Adrenal gland (tissue), 12 donors: ENCODE results near the gene MBNL3. TPM values are rescaled to one million over a fixed set of nuclear protein-coding genes. Genes with fewer than 3 reads are reported as not detected.

ENCODE experiments used
- DNase-seq, 7 donors: peaks; one replicate each; pipeline ENCODE4 v3.0.0-alpha.2; 2019 to 2020
- H3K27ac ChIP-seq, 5 donors: fragments of 200-600 bp; sonication (generic) in 4 of 5; 1 replicate in 3 of 5; 2 replicates in 2 of 5; pipeline versions ENCODE4 v1.5.1 to v1.8.0; 2016 to 2020; ENCODE audit warnings: mild to moderate bottlenecking in 1 of 5
- H3K27me3 ChIP-seq: fragments of 200-600 bp; 2 replicates; pipeline ENCODE4 v1.8.0; 2021
- H3K36me3 ChIP-seq, 2 donors: fragments of 200-600 bp; replicated peaks in 1 of 2; 1 replicate in 1 of 2; 2 replicates in 1 of 2; pipeline versions ENCODE4 v1.5.1 to v1.8.0; 2018 to 2022
- H3K4me1 ChIP-seq, 2 donors: fragments of 200-600 bp; replicated peaks in 1 of 2; 1 replicate in 1 of 2; 2 replicates in 1 of 2; pipeline versions ENCODE4 v1.5.1 to v1.8.0; 2018 to 2021
- H3K4me3 ChIP-seq, 4 donors: fragments of 200-600 bp; sonication (generic) in 3 of 4; one replicate each; pipeline ENCODE4 v1.5.1; 2016 to 2018
- H3K9me3 ChIP-seq, 3 donors: fragments of 200-600 bp; sonication (generic) in 1 of 3; replicated peaks in 1 of 3; 1 replicate in 2 of 3; 2 replicates in 1 of 3; pipeline versions ENCODE4 v1.5.1 to v1.8.0; 2016 to 2021
- CTCF ChIP-seq, 6 experiments: fragments of 450-650 bp in 4 of 6; fragments of 200-600 bp in 2 of 6; sonication (generic) in 1 of 6; IDR thresholded peaks; 1 replicate in 5 of 6; 2 replicates in 1 of 6; pipeline versions ENCODE4 v1.5.1 to v1.8.0; 2016 to 2021; ENCODE audit warnings: antibody characterized with exemption in 6 of 6, mild to moderate bottlenecking in 2 of 6, moderate library complexity in 1 of 6
- POLR2A ChIP-seq, 2 donors: fragments of 450-650 bp; IDR thresholded peaks; one replicate each; pipeline ENCODE4 v1.6.1; 2017; ENCODE audit warnings: antibody characterized with exemption in 2 of 2, mild to moderate bottlenecking in 2 of 2, moderate library complexity in 1 of 2
- WGBS, 4 donors: extraction: QIAGEN DNeasy Blood & Tissue Kit in 2 of 4; methylation state at CpG; one replicate each; pipeline versions ENCODE4 v1.1.5 to v1.1.7; 2013 to 2017; 5-methylcytosine and 5-hydroxymethylcytosine counted together
- intact Hi-C, 2 donors: fragments of 100-400 bp; cut with DNase I; formaldehyde crosslinking; loops; one replicate each; pipeline versions ENCODE4 v1.14.1 to v1.15.0; 2022 to 2023
- polyA plus RNA-seq, 3 donors: library from polyadenylated mRNA; stranded (reverse); fragments of 200-250 nt in 2 of 3; fragments of 350-450 nt in 1 of 3; fragmentation: Illumina TruSeq in 1 of 3; extraction: RNeasy Lipid Tissue Mini Kit (QIAGEN cat#74804) in 1 of 3; gene quantifications; one replicate each; pipeline ENCODE4 v1.2.3, GENCODE V29; 2013 to 2014
- total RNA-seq, 9 donors: library from RNA; depleted of rRNA in 4 of 9; stranded (reverse); fragments of >200 nt in 4 of 9; fragments of 120-200 nt in 1 of 9; fragmentation: NEBNext Ultra II Directional in 1 of 9; extraction: Animal tissue kit (Norgen Biotek cat#: 25700) in 1 of 9; gene quantifications; one replicate each; pipeline versions ENCODE4 v1.1.0 to v1.2.4, GENCODE V29; 2013 to 2023
- donor health status: healthy with polysubstance abuse.
- donor health status: Bipolar disorder and iron deficiency.
- donor health status: DM: yes; HTN: yes; CAD: no.
- donor health status: DM: no; HTN: no; CAD: no.
- donor health status: DM: no; HTN: no; CAD: no.
- donor health status: DM: yes; HTN: yes; CAD: no.

MBNL3 gene
- total and polyA plus RNA-seq, 12 donors = 2.4 to 166 (median 53.2) TPM

DNA sequence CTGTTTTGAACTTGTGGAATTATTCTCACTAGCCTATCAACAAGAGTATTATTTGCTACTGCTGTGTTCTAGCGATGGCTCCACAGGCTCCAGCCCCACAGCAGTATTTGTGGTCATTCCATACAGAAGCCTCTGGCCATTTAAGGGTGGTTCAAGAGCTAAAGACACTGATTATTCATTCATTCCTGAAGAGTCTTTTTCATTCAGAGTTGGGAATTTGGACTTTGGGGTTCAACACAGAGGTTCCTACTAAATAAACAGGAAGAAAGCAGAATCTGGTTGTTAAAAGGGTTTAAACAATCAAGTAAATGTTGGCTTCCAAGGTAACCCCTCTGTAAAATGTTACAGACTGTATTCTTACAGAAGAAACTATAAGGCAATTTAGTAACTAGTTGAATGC, 4.3 kb upstream of the MBNL3 start:
- 68 to 100% (median 86%) methylated on average over 1 of the region's 1 CpG for WGBS, 4 donors
- H3K4me3 ChIP-seq = no peak overlapping the region
- no peaks in the 10 kb centered on the region for H3K9me3 ChIP-seq
- no peaks in the 10 kb centered on the region for H3K4me1 ChIP-seq
- intact Hi-C loops = no loop called here
- H3K36me3 ChIP-seq = no peaks in the 10 kb centered on the region
- no peak for DNase-seq
- H3K27me3 ChIP-seq = peaks cover 6% of the 10 kb centered on the region
- TF ChIP-seq POLR2A (IDR thresholded peaks at IDR 0.05) (no peak), CTCF (IDR thresholded peaks at IDR 0.05) (no peak)
- no peak overlapping the region for H3K27ac ChIP-seq

DNA sequence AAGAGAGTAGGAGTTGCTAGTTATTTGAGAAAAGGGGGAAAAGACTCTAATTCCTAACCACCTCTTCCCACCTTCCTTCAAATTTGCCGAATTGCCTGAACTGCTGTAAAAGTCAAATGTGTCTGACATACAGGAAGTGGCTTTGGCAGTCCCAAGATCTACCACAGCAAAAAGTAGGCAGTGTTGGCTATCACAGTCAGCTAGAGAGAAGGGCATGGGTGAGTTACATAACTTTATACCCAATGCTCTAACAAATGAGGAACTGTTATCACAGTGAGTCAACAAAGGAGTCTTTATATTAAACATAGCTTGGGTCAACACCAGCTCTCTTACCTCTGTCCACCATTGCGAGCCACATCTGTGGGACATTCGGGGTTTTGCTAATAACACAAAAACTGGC, 2.4 kb upstream of the MBNL3 start:
- no peaks in the 10 kb centered on the region for H3K9me3 ChIP-seq
- intact Hi-C loops = no loop called here
- TF ChIP-seq POLR2A (IDR thresholded peaks at IDR 0.05) = no peak
- peak in 4 of 6 experiments; percentile 33 to 44 (median 38) for TF ChIP-seq CTCF (IDR thresholded peaks at IDR 0.05)
- peak overlapping the region in 1 of 5 donors; percentile 28 for H3K27ac ChIP-seq
- DNase-seq = peak in 5 of 7 donors; percentile 13 to 50 (median 24)
- peaks cover 6% of the 10 kb centered on the region for H3K27me3 ChIP-seq
- peaks cover 0 to 12% of the 10 kb centered on the region in 2 donors for H3K4me1 ChIP-seq
- no peaks in the 10 kb centered on the region for H3K36me3 ChIP-seq
- peak overlapping the region in 1 of 4 donors; percentile 71 for H3K4me3 ChIP-seq
- 50 to 76% (median 60%) methylated on average over 2 to 3 of the region's 3 CpGs for WGBS, 4 donors

DNA sequence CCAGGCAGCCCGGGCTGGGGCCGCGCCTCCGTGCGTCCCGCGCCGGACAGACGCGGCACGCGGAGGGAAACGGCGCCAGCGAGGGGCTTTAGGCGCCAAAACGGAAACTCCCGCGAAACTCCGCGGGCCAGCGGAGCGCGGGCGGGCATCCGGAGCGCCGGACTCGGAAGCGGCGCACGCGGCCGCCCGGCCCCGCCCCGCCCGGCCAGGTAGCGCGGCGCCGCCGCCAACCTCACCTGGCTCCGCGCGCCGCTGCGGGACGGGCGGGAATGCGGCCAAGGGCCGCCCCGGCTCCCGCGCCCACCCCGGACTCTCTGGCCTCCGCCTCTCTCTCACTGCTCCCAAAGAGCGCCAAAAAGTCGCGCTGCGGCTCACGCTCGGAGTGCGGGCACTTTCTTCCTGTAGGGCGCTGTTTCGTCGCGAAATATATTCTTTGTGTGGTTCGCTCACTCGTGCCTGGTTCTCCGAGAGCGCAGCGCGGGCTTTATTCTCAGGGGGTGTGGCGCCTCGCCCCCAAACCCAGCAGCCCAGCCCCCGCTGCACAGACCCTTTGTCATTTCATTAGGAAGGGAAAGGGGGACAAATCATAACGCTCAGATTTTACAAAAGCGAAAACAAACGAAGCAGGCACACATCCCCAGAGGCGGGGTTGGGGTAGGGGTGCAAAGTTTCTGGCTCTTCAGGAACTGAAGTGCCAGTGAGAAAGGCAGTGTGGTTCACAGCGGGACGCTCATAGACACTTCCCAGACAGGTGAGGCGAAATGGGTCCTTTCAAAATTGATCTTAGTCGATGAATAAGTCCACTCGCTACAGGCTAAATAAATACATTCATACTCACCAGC, 961 bp upstream of the MBNL3 start:
- intact Hi-C loops = loop anchor here in 1 of 2 donors (10.0 kb wide), 1 partner anchor 105 kb away; no protein-coding TSS in a partner anchor

More for the DNA sequence above, 961 bp upstream of the MBNL3 start:
- peak; percentile 38 to 63 (median 44) for DNase-seq
- TF ChIP-seq POLR2A (IDR thresholded peaks at IDR 0.05) (peak in 1 of 2 donors; percentile 0), CTCF (IDR thresholded peaks at IDR 0.05) (peak in 2 of 6 experiments; percentile 8 to 13)
- peak overlapping the region in 3 of 4 donors; percentile 14 to 71 (median 39) for H3K4me3 ChIP-seq
- WGBS, 4 donors = 1 to 37% (median 13%) methylated on average over 28 to 86 of the region's 86 CpGs
- H3K27ac ChIP-seq = peak overlapping the region; percentile 30 to 89 (median 84)
- no peaks in the 10 kb centered on the region for H3K36me3 ChIP-seq
- peaks cover 6% of the 10 kb centered on the region for H3K27me3 ChIP-seq
- no peaks in the 10 kb centered on the region for H3K9me3 ChIP-seq
- H3K4me1 ChIP-seq = peaks cover 0 to 17% of the 10 kb centered on the region in 2 donors
